ENCODE measurements around the gene RASAL1. TPM values are rescaled to one million over a fixed set of nuclear protein-coding genes. Genes with fewer than 3 reads are reported as not detected.

Gene RASAL1
- total RNA-seq, 2 experiments from 2014 or later, result 1.2 to 2.7 TPM

GRCh38 chr12:113063396-113064350 is 71.9 kb downstream of the RASAL1 start:
- Mint-ChIP-seq H3K27me3 (no peaks in the 10 kb centered on the region), H3K4me1 (ENCODE audit: low read depth) (peaks cover 38% of the 10 kb centered on the region), H3K36me3 (ENCODE audit: low read depth) (peaks cover 8% of the 10 kb centered on the region), H3K4me3 (no peak overlapping the region), H3K27ac (peak overlapping the region; percentile 78), H3K9me3 (no peaks in the 10 kb centered on the region)
- POLR2A ChIA-PET, result no interaction called here
- intact Hi-C loops (cut with DNase I, micrococcal nuclease), result no loop called here
- Histone ChIP-seq H3K36me3 (ENCODE audit: insufficient read depth, low read length) (peaks cover 2% of the 10 kb centered on the region), H3K4me3 (ENCODE audit: low read length) (no peak overlapping the region), H3K27ac (ENCODE audit: low read depth in 1 of 2, low read length in 2 of 2) (no peak overlapping the region), H3K9me3 (ENCODE audit: control insufficient read depth in 1 of 2, insufficient read depth in 1 of 2, low read length in 2 of 2) (no peaks in the 10 kb centered on the region), H3K4me1 (ENCODE audit: insufficient read depth, low read length) (peaks cover 75% of the 10 kb centered on the region), H3K27me3 (ENCODE audit: control insufficient read depth in 1 of 2, insufficient read depth in 2 of 2, low read length in 2 of 2) (no peaks in the 10 kb centered on the region)
- ATAC-seq (ENCODE audit: poor library complexity) (no peak), DNase-seq (no peak)
- TF ChIP-seq CTCF (IDR thresholded peaks at IDR 0.05), result no peak
- CTCF ChIA-PET, result interaction anchor here (1.4 to 1.6 kb wide), 2 partner anchors 35 to 111 kb away, joined by 3 to 4 read pairs; no protein-coding TSS in a partner anchor

DNA sequence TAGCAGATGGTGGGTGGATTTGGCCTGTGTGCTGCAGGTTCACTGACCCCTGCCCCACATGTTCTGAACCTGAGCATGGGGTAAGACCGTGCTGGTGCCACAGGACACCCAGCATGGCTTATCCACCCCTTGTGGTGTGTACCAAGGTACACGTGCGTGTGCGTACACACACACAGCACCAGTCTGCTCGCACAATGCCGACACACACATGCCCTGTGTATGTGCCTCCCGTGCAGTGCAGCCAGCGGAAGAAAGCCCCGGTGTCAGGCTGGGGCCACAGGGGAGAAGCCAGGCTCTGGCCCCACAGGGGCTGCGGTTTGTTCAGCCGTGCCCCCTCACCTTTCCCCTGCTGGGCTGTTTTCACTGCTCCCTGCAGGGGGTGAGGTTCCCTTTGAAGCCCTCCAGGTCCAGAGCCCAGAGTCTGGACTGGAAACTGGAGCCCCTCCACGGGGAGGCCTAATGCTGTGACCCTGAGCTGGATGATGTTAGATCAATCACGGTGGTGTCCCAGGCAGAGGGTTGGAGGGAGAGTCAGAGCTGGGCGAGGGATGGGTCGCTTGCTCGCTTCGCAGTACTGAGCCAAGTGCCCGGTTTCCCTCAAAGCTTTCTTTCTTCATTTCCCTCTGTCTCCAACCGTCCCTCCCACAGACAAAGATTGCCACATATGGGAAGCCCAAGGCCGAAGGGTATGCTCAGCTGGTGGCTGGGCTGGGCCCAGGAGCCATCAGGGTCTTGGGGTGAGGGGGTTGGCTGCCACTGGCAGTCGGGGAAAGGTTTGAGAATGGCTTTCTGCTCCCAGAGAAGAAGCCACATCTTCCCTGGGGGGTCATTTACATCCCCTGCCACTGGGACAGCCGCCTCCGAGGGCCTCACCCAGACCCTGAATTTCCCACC is 72.8 kb downstream of the RASAL1 start:
- DNase-seq (no peak), ATAC-seq (ENCODE audit: poor library complexity) (no peak)
- Mint-ChIP-seq H3K4me1 (ENCODE audit: low read depth) (peaks cover 30% of the 10 kb centered on the region), H3K4me3 (peak overlapping the region; percentile 8), H3K9me3 (no peaks in the 10 kb centered on the region), H3K27ac (peak overlapping the region; percentile 58), H3K36me3 (ENCODE audit: low read depth) (peaks cover 10% of the 10 kb centered on the region), H3K27me3 (no peaks in the 10 kb centered on the region)
- H3K27me3 ChIP-seq (ENCODE audit: control insufficient read depth in 1 of 2, insufficient read depth in 2 of 2, low read length in 2 of 2), result no peaks in the 10 kb centered on the region
- intact Hi-C loops (cut with DNase I, micrococcal nuclease), result no loop called here
- H3K27ac ChIP-seq (ENCODE audit: low read depth in 1 of 2, low read length in 2 of 2), result no peak overlapping the region
- ChIA-PET POLR2A (interaction anchor here (1.8 kb wide), 1 partner anchor 7 kb away, joined by 5 read pairs; no protein-coding TSS in a partner anchor), CTCF (interaction anchor here (1.4 to 1.6 kb wide), 2 partner anchors 36 to 112 kb away, joined by 3 to 4 read pairs; no protein-coding TSS in a partner anchor)
- H3K36me3 ChIP-seq (ENCODE audit: insufficient read depth, low read length), result peaks cover 2% of the 10 kb centered on the region
- no peak overlapping the region for H3K4me3 ChIP-seq (ENCODE audit: low read length)
- H3K4me1 ChIP-seq (ENCODE audit: insufficient read depth, low read length), result peaks cover 84% of the 10 kb centered on the region
- TF ChIP-seq CTCF (IDR thresholded peaks at IDR 0.05), result no peak
- no peaks in the 10 kb centered on the region for H3K9me3 ChIP-seq (ENCODE audit: control insufficient read depth in 1 of 2, insufficient read depth in 1 of 2, low read length in 2 of 2)

DNA sequence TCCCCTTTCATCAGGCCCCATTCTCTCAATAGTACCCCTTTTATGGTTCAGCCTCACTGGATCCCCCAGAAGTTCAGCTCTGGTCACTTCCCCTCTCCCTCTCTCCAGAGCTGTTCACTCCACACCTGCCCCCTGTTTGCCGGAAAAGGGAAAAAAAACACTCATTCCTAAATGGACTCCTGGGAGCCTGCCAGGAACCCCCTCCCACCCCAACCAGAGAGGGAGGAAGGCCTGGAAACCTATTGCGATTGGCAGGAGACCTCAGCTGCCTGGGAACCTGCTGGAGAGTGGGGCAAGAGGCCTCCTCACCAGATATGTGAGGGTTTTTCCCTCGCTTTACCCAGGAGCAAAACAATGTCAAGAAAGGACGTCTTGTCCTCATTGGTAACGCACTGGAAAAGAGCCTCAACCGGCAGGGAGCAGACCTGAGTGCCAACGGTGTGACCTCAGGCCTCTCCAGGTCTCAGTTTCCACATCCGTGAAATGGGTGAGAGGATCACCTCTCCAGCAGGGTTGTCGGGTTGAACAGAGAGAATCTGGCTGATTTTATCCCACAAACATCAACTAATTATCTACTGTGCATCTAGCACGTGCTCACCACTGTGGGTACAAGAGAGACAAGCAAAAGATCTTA is 74.4 kb downstream of the RASAL1 start:
- no peak overlapping the region for H3K4me3 ChIP-seq (ENCODE audit: low read length)
- DNase-seq, result no peak
- Mint-ChIP-seq H3K36me3 (ENCODE audit: low read depth) (peaks cover 12% of the 10 kb centered on the region), H3K27me3 (no peaks in the 10 kb centered on the region), H3K4me1 (ENCODE audit: low read depth) (peaks cover 24% of the 10 kb centered on the region), H3K4me3 (no peak overlapping the region), H3K9me3 (no peaks in the 10 kb centered on the region), H3K27ac (no peak overlapping the region)
- ChIA-PET POLR2A (interaction anchor here (1.1 to 1.8 kb wide), 2 partner anchors 9 to 24 kb away, joined by 3 to 5 read pairs; no protein-coding TSS in a partner anchor), CTCF (no interaction called here)
- TF ChIP-seq CTCF (IDR thresholded peaks at IDR 0.05), result no peak
- H3K9me3 ChIP-seq (ENCODE audit: control insufficient read depth in 1 of 2, insufficient read depth in 1 of 2, low read length in 2 of 2), result no peaks in the 10 kb centered on the region
- no peak overlapping the region for H3K27ac ChIP-seq (ENCODE audit: low read depth in 1 of 2, low read length in 2 of 2)
- H3K27me3 ChIP-seq (ENCODE audit: control insufficient read depth in 1 of 2, insufficient read depth in 2 of 2, low read length in 2 of 2), result no peaks in the 10 kb centered on the region
- H3K36me3 ChIP-seq (ENCODE audit: insufficient read depth, low read length), result peaks cover 2% of the 10 kb centered on the region
- ATAC-seq (ENCODE audit: poor library complexity), result no peak
- peaks cover 85% of the 10 kb centered on the region for H3K4me1 ChIP-seq (ENCODE audit: insufficient read depth, low read length)
- intact Hi-C loops (cut with DNase I, micrococcal nuclease), result no loop called here

Measured in CD4-positive, alpha-beta T cell (primary cell).